VCaP (cell line): ENCODE results near the gene LYPD5.
"Not testable (repeated sequence)": the region's sequence is repeated elsewhere in the genome, so short reads cannot be mapped to it uniquely, and the experiment has no call there.

Experiments used
- H3K27ac ChIP-seq: fragments of 450-650 bp; 2 replicates; pipeline ENCODE4 v1.5.1; 2017
- CTCF ChIP-seq: fragments of 450-650 bp; conservative IDR thresholded peaks from 2 replicates; pipeline ENCODE4 v1.5.1; 2017; ENCODE audit warnings: mild to moderate bottlenecking, moderate library complexity

Gene LYPD5

GRCh38 chr19:43826787-43827754 is 24.8 kb upstream of the LYPD5 start, which contains the start of gene ZNF283:
Gene ZNF283, plus strand, starts transcription at chr19:43827321. Its CDS starts 6,184 bp downstream, at chr19:43833505.
- H3K27ac ChIP-seq, result peak within 1 kb of the TSS; percentile 80
- TF ChIP-seq CTCF, result no peak

DNA sequence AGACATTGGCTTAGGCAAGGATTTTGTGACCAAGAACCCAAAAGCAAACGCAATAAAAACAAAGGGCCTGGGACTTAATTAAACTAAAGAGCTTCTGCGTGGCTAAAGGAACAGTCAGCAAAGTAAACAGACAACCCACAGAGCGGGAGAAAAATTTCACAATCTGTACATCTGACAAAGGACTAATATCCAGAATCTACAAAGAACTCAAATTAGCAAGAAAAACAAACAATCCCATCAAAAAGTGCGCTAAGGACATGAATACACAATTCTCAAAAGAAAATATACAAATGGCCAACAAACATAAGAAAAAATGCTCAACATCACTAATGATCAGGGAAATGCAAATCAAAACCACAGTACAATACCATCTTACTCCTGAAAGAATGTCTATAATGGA is 22.3 kb upstream of the LYPD5 start:
- not testable (repeated sequence) for H3K27ac ChIP-seq

DNA sequence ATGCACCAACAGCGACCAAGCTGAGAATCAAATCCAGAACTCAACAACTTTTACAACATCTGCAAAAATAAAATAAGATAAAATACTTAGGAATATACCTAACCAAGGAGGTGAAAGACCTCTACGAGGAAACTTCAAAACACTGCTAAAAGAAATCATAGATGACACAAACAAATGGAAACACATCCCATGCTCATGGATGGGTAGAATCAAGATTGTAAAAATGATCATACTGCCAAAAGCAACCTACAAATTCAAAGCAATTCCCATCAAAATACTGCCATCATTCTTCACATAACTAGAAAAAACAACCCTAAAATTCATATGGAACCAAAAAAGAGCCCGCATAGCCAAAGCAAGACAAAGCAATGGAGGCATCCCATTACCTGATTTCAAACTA is 21.6 kb upstream of the LYPD5 start:
- H3K27ac ChIP-seq, result not testable (repeated sequence)

- H3K27ac ChIP-seq, result no peak overlapping the region
- TF ChIP-seq CTCF, result no peak
These were observed 18.6 kb upstream of the LYPD5 start for GRCh38 chr19:43820884-43821215.

- no peak overlapping the region for H3K27ac ChIP-seq
- no peak for TF ChIP-seq CTCF
These were observed 18.0 kb upstream of the LYPD5 start for GRCh38 chr19:43820098-43820883.

GRCh38 chr19:43818500-43818899 is 16.3 kb upstream of the LYPD5 start:
- TF ChIP-seq CTCF, result no peak
- H3K27ac ChIP-seq, result no peak overlapping the region

GRCh38 chr19:43817454-43817853 is 15.2 kb upstream of the LYPD5 start:
- H3K27ac ChIP-seq, result not testable (repeated sequence)

DNA sequence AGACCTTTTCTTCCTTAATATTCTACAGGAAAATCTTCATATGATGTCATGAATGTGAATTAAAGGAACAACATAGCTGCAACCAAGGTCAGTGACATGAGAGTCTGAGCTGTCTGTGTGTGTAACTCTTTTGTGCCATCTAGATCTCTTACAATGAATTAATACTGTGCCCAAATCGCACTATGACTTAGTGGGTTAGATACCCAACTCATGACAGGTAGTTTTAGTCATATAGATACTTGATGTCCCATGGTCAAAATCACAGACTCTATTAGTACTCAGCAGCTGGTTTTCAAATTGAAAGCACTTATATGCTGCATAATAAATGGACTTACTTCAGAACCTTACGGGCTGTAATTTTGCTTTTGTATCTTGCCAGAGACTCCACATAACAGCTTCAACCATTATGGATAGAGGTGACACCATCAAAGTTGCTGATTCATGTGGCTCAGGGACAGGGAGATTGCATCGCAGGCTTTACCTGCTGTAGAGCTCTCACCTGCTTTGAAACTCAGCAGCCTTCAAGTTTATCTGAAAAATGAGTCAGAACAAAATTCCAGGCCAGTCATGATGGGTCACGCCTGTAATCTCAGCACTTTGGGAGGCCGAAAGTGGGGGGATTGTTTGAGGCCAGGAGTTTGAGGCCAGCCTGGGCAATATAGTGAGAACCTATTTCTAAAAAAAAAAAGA is 12.6 kb upstream of the LYPD5 start:
- TF ChIP-seq CTCF, result no peak

More for the DNA sequence above, 12.6 kb upstream of the LYPD5 start:
- H3K27ac ChIP-seq, result no peak overlapping the region
